Endothelial cell of umbilical vein (primary cell): ENCODE results near the gene ASB1. TPM values are rescaled to one million over a fixed set of nuclear protein-coding genes. Genes with fewer than 3 reads are reported as not detected.

Experiments used
- BruUV-seq: library from RNA; stranded (reverse); fragments of 400-500 nt; replicated peaks from 2 replicates; lab custom pipeline; 2021; lab: Mats Ljungman, UMichigan
- CTCF ChIA-PET: fragments of 300-600, 350-600 bp; sonication (Branson Sonifier 250); formaldehyde crosslinking; loops from one replicate; lab custom pipeline; 2021; ENCODE audit warnings: antibody characterized with exemption, inconsistent platforms; lab: Charles Lee
- POLR2A ChIA-PET: fragments of 300-600, 350-600 bp; sonication (Branson Sonifier 250); formaldehyde crosslinking; loops from one replicate; lab custom pipeline; 2021; ENCODE audit warnings: antibody characterized with exemption, inconsistent platforms; lab: Charles Lee
- DNase-seq: peaks from one replicate; pipeline ENCODE4 v3.0.0-alpha.2; 2011; ENCODE audit warnings: low read depth, low spot score
- FAIRE-seq: peaks from 2 replicates; lab custom pipeline; 2011; peaks lifted over from hg19 to GRCh38; lab: Jason Lieb, UNC
- H2AFZ ChIP-seq: 2 replicates; pipeline ENCODE4 v1.6.0; 2012; ENCODE audit warnings: low read depth, low read length, control low read depth, inconsistent platforms
- H3K27ac ChIP-seq: 2 replicates; pipeline ENCODE4 v1.5.1; 2011; ENCODE audit warnings: low read depth, mild to moderate bottlenecking, control low read depth, low read length, moderate library complexity; ENCODE audit not compliant: insufficient read depth
- H3K27me3 ChIP-seq, 2 experiments: 2 replicates each; pipeline versions ENCODE4 v1.6.0 to v1.6.1; 2011; ENCODE audit warnings: low read length in 2 of 2, mixed read lengths in 1 of 2; ENCODE audit not compliant: control insufficient read depth in 2 of 2, insufficient read depth in 2 of 2
- H3K36me3 ChIP-seq, 2 experiments: 2 replicates in 1 of 2; 3 replicates in 1 of 2; pipeline ENCODE4 v1.5.1; 2011; ENCODE audit warnings: low read length in 2 of 2, mild to moderate bottlenecking in 1 of 2, moderate library complexity in 1 of 2; ENCODE audit not compliant: control insufficient read depth in 2 of 2, insufficient read depth in 2 of 2; ENCODE audit errors: extremely low read depth in 1 of 2
- H3K4me1 ChIP-seq: 3 replicates; pipeline ENCODE4 v1.5.1; 2011; ENCODE audit warnings: mild to moderate bottlenecking, low read length; ENCODE audit not compliant: control insufficient read depth, insufficient read depth; ENCODE audit errors: extremely low read depth
- H3K4me2 ChIP-seq: 2 replicates; pipeline ENCODE4 v1.6.1; 2011; ENCODE audit warnings: low read length, control low read depth, mixed read lengths; ENCODE audit not compliant: insufficient read depth
- H3K4me3 ChIP-seq, 3 experiments: fragments of 200-600 bp in 1 of 3; sonication (generic), shearing (Covaris generic) in 1 of 3; replicated peaks in 1 of 3; 2 replicates each; pipeline ENCODE4 v1.5.1; 2011 to 2016; ENCODE audit warnings: control low read depth in 3 of 3, low read length in 3 of 3, mild to moderate bottlenecking in 2 of 3, inconsistent platforms in 1 of 3, low read depth in 1 of 3, moderate library complexity in 1 of 3; ENCODE audit not compliant: insufficient read depth in 1 of 3
- H3K79me2 ChIP-seq: 2 replicates; pipeline ENCODE4 v1.6.0; 2012; ENCODE audit warnings: low read length, inconsistent platforms; ENCODE audit not compliant: control insufficient read depth, insufficient read depth
- H3K9ac ChIP-seq: replicated peaks from 2 replicates; pipeline ENCODE3; 2011; ENCODE audit warnings: low read length, control low read depth; ENCODE audit not compliant: insufficient read depth; ENCODE audit errors: extremely low read depth
- H3K9me1 ChIP-seq: replicated peaks from 3 replicates; pipeline ENCODE4 v1.6.0; 2011; ENCODE audit warnings: mild to moderate bottlenecking, low read length; ENCODE audit not compliant: control insufficient read depth, insufficient read depth; ENCODE audit errors: extremely low read depth
- H3K9me3 ChIP-seq: replicated peaks from 2 replicates; pipeline ENCODE4 v1.5.1; 2012; ENCODE audit warnings: low read length, inconsistent platforms; ENCODE audit not compliant: control insufficient read depth, insufficient read depth
- H4K20me1 ChIP-seq: replicated peaks from 2 replicates; pipeline ENCODE3; 2011; ENCODE audit warnings: mild to moderate bottlenecking, low read length; ENCODE audit not compliant: control insufficient read depth, insufficient read depth; ENCODE audit errors: extremely low read depth
- EZH2 ChIP-seq: IDR thresholded peaks from 2 replicates; pipeline ENCODE4 v1.6.1; 2012; ENCODE audit warnings: borderline replicate concordance, low read depth, mild to moderate bottlenecking, moderate library complexity, low read length, inconsistent platforms; ENCODE audit not compliant: severe bottlenecking
- FOS ChIP-seq: IDR thresholded peaks from 2 replicates; pipeline ENCODE4 v1.6.1; 2011; ENCODE audit warnings: mild to moderate bottlenecking, low read length, moderate library complexity, borderline replicate concordance; ENCODE audit not compliant: insufficient read depth
- GATA2 ChIP-seq: IDR thresholded peaks from 2 replicates; pipeline ENCODE4 v1.7.0; 2011; ENCODE audit warnings: low read depth, mild to moderate bottlenecking, moderate library complexity, mixed read lengths, low read length; ENCODE audit not compliant: insufficient read length, insufficient read depth
- JUN ChIP-seq: IDR thresholded peaks from 2 replicates; pipeline ENCODE4 v1.6.1; 2011; ENCODE audit warnings: borderline replicate concordance, low read depth; ENCODE audit not compliant: insufficient read length, insufficient read depth
- MAX ChIP-seq: IDR thresholded peaks from 2 replicates; pipeline ENCODE4 v1.6.1; 2011; ENCODE audit not compliant: insufficient read depth, insufficient read length
- MYC ChIP-seq: IDR thresholded peaks from one replicate; pipeline ENCODE4 v1.6.1; 2011; ENCODE audit warnings: mild to moderate bottlenecking, low read depth, low read length
- POLR2A ChIP-seq: IDR thresholded peaks from 2 replicates; pipeline ENCODE4 v1.6.1; 2012; ENCODE audit warnings: low read depth, mild to moderate bottlenecking, control low read depth, low read length
- POLR2AphosphoS5 ChIP-seq: IDR thresholded peaks from 2 replicates; pipeline ENCODE4 v1.6.1; 2012; ENCODE audit warnings: low read depth, mild to moderate bottlenecking, control low read depth, low read length, moderate library complexity; ENCODE audit not compliant: insufficient read depth
- dilution Hi-C: fragments of 300-500 bp; cut with MboI; formaldehyde crosslinking; loops from one replicate; pipeline ENCODE4 v1.15.0; 2019; ENCODE audit warnings: low sequenced_read_pairs; ENCODE audit not compliant: extremely low pct_ligation_motif_present
- intact Hi-C: fragments of 100-400 bp; cut with micrococcal nuclease; formaldehyde crosslinking; loops from one replicate; pipeline ENCODE4 v1.10.0; 2022
- polyA plus RNA-seq, 4 experiments: library from polyadenylated mRNA; depleted of rRNA in 3 of 4; stranded (reverse) in 3 of 4; unstranded in 1 of 4; fragments of >200 nt; gene quantifications; 2 replicates each; pipeline versions ENCODE4 v1.2.1 to v1.2.3, GENCODE V29; 2011 to 2012; ENCODE audit warnings: missing spikeins in 1 of 4
- total RNA-seq: library from RNA; stranded (reverse); gene quantifications from 2 replicates; pipeline ENCODE4 v1.2.3, GENCODE V29; 2021

ASB1 gene
- total and polyA plus RNA-seq, 2 donors (not counting 3 experiments of a cell fraction or from before 2014, with no cell fraction given) = 12.3 to 16.2 TPM

GRCh38 chr2:238383743-238384380 is 42.9 kb upstream of the ASB1 start:
- no peak overlapping the region for H3K4me2 ChIP-seq
- H3K79me2 ChIP-seq = no peaks in the 10 kb centered on the region
- no TSS peak for BruUV-seq
- ChIA-PET CTCF (no interaction called here), POLR2A (no interaction called here)
- no peak overlapping the region for H2AFZ ChIP-seq
- H3K27me3 ChIP-seq = no peaks in the 10 kb centered on the region
- dilution Hi-C loops = no loop called here
- intact Hi-C loops = no loop called here
- H3K27ac ChIP-seq = no peak overlapping the region
- H3K4me1 ChIP-seq = peaks cover 23% of the 10 kb centered on the region
- H3K9me1 ChIP-seq = no peaks in the 10 kb centered on the region
- no peaks in the 10 kb centered on the region for H4K20me1 ChIP-seq
- TF ChIP-seq FOS = no peak
- H3K36me3 ChIP-seq = no peaks in the 10 kb centered on the region
- DNase-seq (no peak), FAIRE-seq (no peak)
- H3K9ac ChIP-seq = no peak overlapping the region
- H3K4me3 ChIP-seq = no peak overlapping the region
- no peaks in the 10 kb centered on the region for H3K9me3 ChIP-seq

GRCh38 chr2:238387332-238387731 is 39.4 kb upstream of the ASB1 start:
- Histone ChIP-seq H2AFZ (no peak overlapping the region), H3K79me2 (no peaks in the 10 kb centered on the region), H3K4me3 (no peak overlapping the region), H3K4me2 (no peak overlapping the region), H3K36me3 (no peaks in the 10 kb centered on the region), H3K9me1 (no peaks in the 10 kb centered on the region), H3K27me3 (no peaks in the 10 kb centered on the region), H3K4me1 (no peaks in the 10 kb centered on the region), H3K9me3 (no peaks in the 10 kb centered on the region), H3K9ac (no peak overlapping the region), H4K20me1 (no peaks in the 10 kb centered on the region), H3K27ac (no peak overlapping the region)
- TF ChIP-seq JUN = no peak
- no peak for TF ChIP-seq MAX
- no peak for TF ChIP-seq MYC
- TF ChIP-seq POLR2AphosphoS5 = no peak
- TF ChIP-seq GATA2 = no peak
- TF ChIP-seq EZH2 = no peak
- TF ChIP-seq POLR2A = no peak
- TF ChIP-seq FOS = no peak
- intact Hi-C loops (no loop called here), dilution Hi-C loops (no loop called here)
- FAIRE-seq (no peak), DNase-seq (no peak)
- no TSS peak for BruUV-seq
- ChIA-PET CTCF (interaction anchor here (1.3 kb wide), 2 partner anchors 17 to 20 kb away, joined by 4 to 6 read pairs; no protein-coding TSS in a partner anchor), POLR2A (no interaction called here)
